Measurements from ENCODE around the gene RFPL3.

DNA sequence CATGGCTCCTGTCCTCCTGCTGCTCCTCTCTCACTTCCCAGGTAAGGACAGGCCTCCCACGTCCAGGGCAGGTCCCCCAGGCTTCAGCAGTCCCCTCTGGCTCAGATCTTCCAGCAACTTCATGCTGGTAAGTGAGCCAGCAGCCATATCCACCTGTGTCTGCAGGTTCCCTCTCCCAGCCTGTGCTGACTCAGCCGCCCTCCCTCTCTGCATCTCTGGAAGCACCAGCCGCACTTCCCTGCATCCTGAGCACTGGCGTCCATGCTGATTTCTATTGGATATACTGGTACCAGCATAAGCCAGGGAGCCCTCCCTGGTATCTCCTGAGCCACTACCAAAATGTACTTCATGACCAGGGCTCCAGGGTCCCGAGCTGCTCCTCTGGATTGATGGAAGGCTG is 19.0 kb downstream of the RFPL3 start:
- TF ChIP-seq POLR2A (IDR thresholded peaks at IDR 0.05): no peak
- no peak for TF ChIP-seq CTCF (IDR thresholded peaks at IDR 0.05)
